Stimulated activated CD8-positive, alpha-beta memory T cell treated with anti-CD3 and anti-CD28 coated beads, Interleukin-7, amount 100 ng/mL, for 48 hours (primary cell): ENCODE data around the gene ZNF563.
A peak's percentile ranks its signal among the peaks of the same experiment; 100 is the strongest.

Experiments
- DNase-seq, 2 donors: peaks; one replicate each; pipeline ENCODE4 v3.0.0-alpha.2; 2020; ENCODE audit warnings: low read depth in 1 of 2; ENCODE audit errors: extremely low read depth in 1 of 2

Gene ZNF563

GRCh38 chr19:12295191-12295590 is 38.2 kb downstream of the ZNF563 start:
- DNase-seq, result no peak

DNA sequence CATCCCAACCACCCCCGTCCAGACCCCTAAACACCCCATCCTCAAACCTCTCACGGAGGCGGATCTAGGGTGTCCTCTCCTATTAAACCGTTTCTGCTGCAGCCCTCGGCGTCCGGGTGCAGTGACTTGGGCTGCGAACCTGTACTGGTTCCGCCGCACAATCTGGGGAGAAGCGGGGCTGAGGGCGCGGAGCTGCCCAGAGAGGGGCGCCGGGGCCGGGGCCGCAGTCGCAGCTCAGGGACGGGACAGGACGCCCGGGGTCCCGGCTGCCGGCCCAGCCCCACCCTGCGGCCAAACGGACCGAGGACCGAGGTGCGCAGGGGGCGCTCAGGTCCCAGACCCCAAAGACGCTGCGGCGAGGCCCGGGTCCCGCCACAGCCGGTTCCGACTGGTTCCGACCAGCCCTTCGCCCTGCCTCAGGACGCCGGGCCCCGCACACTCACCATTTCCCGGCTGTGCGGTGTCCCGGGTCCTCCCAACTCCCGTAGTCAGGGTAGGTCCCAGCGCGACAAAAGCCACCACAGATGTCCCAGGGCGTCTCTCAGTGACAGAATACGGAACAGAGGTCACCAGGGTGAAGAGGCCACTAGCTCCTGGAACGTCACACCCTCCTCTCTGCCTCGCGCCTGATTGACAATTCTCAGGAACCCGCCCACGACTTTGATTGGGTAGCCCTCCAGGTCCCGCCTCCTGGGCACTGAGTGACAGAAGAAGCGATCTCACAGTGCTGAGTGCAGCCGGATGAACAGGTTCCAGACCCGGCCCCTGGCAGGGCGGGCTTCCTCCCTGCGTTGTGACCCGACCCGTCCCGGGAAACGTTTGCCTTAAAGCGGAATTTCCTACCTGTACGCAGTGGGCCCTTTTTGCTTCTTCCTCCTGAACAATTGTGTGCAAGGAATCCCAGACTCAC is 38.9 kb downstream of the ZNF563 start, which contains the start of gene ZNF44:
ZNF44 (minus strand) TSS at position 635 of the 910 bp plus-strand sequence; CDS start at position 446, 189 bp downstream.
- peak; percentile 89 to 96 for DNase-seq

DNA sequence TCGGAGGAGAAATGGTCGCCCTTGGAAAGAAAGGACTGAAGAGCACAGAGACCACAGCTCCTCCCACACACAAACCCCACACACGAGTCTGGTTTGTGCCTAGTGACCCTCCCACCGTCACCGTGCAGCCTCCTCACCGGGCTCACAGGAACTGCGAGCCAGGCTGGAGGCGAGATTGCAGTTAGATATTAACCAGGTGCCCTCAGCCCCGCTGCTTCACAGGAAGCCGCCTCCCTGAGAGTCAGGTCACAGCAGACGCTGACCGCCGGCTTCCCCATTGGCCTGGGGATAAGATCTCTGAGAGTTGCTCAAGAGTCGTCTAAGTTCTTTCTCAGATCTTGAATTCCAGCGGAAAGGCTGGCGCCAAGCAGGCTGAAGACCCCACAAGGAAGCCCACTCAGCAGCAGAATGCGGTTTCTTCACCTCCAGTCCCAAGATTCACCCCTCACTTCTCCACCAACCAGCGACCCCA is 39.6 kb downstream of the ZNF563 start:
- DNase-seq, result peak; percentile 11 to 64

DNA sequence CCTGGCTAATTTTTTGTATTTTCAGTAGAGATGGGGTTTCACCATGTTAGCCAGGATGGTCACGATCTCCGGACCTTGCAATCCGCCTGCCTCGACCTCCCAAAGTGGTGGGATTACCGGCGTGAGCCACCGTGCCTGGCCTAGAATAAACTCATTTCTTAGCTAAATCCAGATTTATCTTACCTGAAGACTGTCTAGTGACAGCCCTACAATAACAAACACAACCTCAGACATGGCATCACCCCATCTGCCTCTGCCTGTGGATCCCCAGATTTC is 43.7 kb downstream of the ZNF563 start:
- no peak for DNase-seq

DNA sequence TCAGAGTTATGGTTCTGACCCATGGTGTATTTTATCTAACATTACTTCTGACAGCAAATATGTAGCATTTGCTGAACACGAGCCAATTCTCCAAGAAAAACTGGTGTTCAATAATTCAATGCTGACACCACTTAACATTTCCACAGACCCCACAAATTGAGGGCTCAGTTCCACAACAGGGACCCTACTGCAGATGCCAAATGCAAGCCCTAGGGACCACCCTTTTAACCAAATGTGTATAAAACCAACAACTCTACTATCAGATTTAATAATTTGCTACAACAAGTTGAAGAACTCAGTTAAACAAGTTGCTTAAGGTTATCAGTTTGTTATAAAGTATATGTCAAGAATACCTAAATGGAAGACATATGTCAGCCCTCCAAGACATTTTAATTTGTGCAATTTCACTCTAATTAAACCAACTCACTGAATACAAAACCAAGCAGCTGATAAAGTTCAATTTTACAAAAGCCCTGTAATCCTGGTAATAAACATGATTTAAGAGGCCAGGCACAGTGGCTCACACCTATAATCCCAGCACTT is 45.4 kb downstream of the ZNF563 start:
- DNase-seq, result no peak

GRCh38 chr19:12284631-12285030 is 48.8 kb downstream of the ZNF563 start:
- no peak for DNase-seq

DNA sequence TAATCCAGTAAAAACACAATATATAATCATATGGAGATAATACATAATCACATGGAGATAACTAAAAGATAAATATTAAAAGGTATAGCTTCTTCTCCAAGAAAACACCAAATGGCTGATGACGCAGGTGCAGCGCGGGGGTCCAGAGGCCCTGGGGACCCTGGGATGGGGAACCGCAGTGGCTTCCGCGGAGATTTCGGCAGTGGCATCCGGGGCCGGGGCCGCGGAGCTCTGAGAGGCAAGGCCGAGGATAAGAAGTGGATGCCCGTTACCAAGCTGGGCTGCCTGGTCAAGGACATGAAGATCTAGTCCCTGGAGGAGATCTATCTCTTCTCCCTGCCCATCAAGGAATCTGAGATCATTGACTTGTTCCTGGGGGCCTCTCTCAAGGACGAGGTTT is 49.2 kb downstream of the ZNF563 start:
- DNase-seq, result no peak

DNA sequence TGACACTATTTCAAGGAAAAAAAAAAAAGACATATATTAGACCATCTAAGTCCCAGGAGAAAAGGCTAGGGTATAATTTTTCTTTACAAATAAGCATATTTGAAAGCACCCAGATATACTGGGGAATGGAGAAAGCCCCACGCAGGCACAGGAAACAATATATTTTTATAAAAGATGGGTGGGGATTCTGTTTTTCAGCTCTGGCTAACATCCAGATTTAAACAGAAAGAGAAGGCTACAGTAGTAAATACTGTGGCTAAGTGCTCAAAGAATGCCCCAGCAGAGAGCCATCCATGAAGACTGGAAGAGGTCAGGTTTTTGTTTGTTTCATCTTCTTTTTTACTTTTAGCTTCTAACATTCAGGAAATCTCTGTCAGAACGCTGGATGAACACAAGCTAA is 54.7 kb downstream of the ZNF563 start:
- DNase-seq, result no peak

- no peak for DNase-seq
Observed at GRCh38 chr19:12272980-12273901, 60.2 kb downstream of the ZNF563 start.

GRCh38 chr19:12272386-12272785 is 61.0 kb downstream of the ZNF563 start:
- DNase-seq, result no peak

DNA sequence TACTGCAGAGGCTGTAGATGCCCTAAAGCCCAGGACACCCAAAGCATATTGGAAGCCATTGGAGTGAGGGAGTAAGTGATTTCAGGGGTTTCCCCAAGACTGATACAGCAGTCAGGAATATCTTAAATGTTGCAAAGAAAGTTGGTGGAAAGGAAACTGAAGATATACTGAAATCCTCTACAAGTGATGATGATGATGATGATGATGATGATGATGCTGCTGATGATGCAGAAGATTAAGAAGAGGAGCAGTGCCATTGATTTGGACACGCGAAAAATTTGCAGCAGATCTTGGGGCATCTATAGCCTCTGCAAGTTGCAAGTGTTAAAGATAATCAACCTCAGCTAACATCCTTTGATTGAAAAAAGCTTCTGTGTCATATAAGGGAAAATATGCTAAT is 62.6 kb downstream of the ZNF563 start:
- no peak for DNase-seq
